Naive thymus-derived CD4-positive, alpha-beta T cell (primary cell): ENCODE data around the gene NXNL2. TPM values are rescaled to one million over a fixed set of nuclear protein-coding genes. Genes with fewer than 3 reads are reported as not detected.
A peak's percentile ranks its signal among the peaks of the same experiment; 100 is the strongest.

Experiments
- ATAC-seq: fragments of 150-1000 bp; cut with Tn5 transposase; 2 replicates; pipeline ENCODE4 v1.10.0; 2021; ENCODE audit warnings: mild to moderate bottlenecking, moderate library complexity
- CTCF ChIA-PET: fragments of 350-600 bp; sonication (Branson Sonifier 250); formaldehyde crosslinking; loops from one replicate; lab custom pipeline; 2021; ENCODE audit warnings: antibody characterized with exemption; lab: Charles Lee
- POLR2A ChIA-PET: fragments of 350-600 bp; sonication (Branson Sonifier 250); formaldehyde crosslinking; loops from one replicate; lab custom pipeline; 2021; ENCODE audit warnings: antibody characterized with exemption, inconsistent platforms; lab: Charles Lee
- DNase-seq, 9 donors: peaks; one replicate each; pipeline versions ENCODE4 v3.0.0 to v3.0.0-alpha.2; 2020 to 2022; ENCODE audit warnings: mixed read lengths in 1 of 9
- H3K27ac ChIP-seq: one replicate; pipeline ENCODE4 v1.7.0; 2013; ENCODE audit warnings: mild to moderate bottlenecking, low read depth, low read length, moderate library complexity
- H3K27me3 ChIP-seq, 2 donors: one replicate each; pipeline ENCODE4 v1.7.0; 2013; ENCODE audit warnings: low read length in 2 of 2, mild to moderate bottlenecking in 2 of 2, moderate library complexity in 2 of 2; ENCODE audit not compliant: control insufficient read depth in 2 of 2, insufficient read depth in 2 of 2
- H3K36me3 ChIP-seq, 3 experiments: 1 replicate in 2 of 3; 2 replicates in 1 of 3; pipeline ENCODE4 v1.7.0; 2013; ENCODE audit warnings: low read length in 3 of 3, mild to moderate bottlenecking in 3 of 3, moderate library complexity in 1 of 3; ENCODE audit not compliant: insufficient read depth in 3 of 3, control insufficient read depth in 2 of 3
- H3K4me1 ChIP-seq, 2 donors: one replicate each; pipeline ENCODE4 v1.7.0; 2013; ENCODE audit warnings: low read length in 2 of 2, mild to moderate bottlenecking in 2 of 2, moderate library complexity in 1 of 2; ENCODE audit not compliant: control insufficient read depth in 2 of 2, insufficient read depth in 2 of 2
- H3K4me3 ChIP-seq: 2 replicates; pipeline ENCODE4 v1.7.0; 2013; ENCODE audit warnings: mild to moderate bottlenecking, low read length
- H3K9me3 ChIP-seq, 3 experiments: 1 replicate in 2 of 3; 2 replicates in 1 of 3; pipeline ENCODE4 v1.7.0; 2013; ENCODE audit warnings: low read length in 3 of 3; ENCODE audit not compliant: control insufficient read depth in 2 of 3
- H3K27ac Mint-ChIP-seq, 9 donors: one replicate each; pipeline ENCODE4 v1.8.0; 2020 to 2022; ENCODE audit warnings: mixed read lengths in 9 of 9, mild to moderate bottlenecking in 8 of 9, moderate library complexity in 5 of 9, inconsistent platforms in 2 of 9
- H3K27me3 Mint-ChIP-seq, 5 donors: one replicate each; pipeline ENCODE4 v1.8.0; 2021 to 2022; ENCODE audit warnings: mixed read lengths in 5 of 5, mild to moderate bottlenecking in 1 of 5
- H3K36me3 Mint-ChIP-seq, 5 donors: one replicate each; pipeline ENCODE4 v1.8.0; 2020 to 2022; ENCODE audit warnings: mixed read lengths in 5 of 5, mild to moderate bottlenecking in 3 of 5, inconsistent platforms in 1 of 5
- H3K4me1 Mint-ChIP-seq, 7 donors: one replicate each; pipeline ENCODE4 v1.8.0; 2020 to 2022; ENCODE audit warnings: mixed read lengths in 7 of 7, mild to moderate bottlenecking in 3 of 7, inconsistent platforms in 1 of 7
- H3K4me3 Mint-ChIP-seq, 10 donors: one replicate each; pipeline ENCODE4 v1.8.0; 2020 to 2022; ENCODE audit warnings: mild to moderate bottlenecking in 10 of 10, mixed read lengths in 10 of 10, moderate library complexity in 6 of 10, inconsistent platforms in 2 of 10
- H3K9me3 Mint-ChIP-seq, 11 donors: one replicate each; pipeline ENCODE4 v1.8.0; 2020 to 2022; ENCODE audit warnings: mixed read lengths in 11 of 11, mild to moderate bottlenecking in 4 of 11, inconsistent platforms in 1 of 11, moderate library complexity in 1 of 11
- intact Hi-C, 2 donors: fragments of 100-400 bp; cut with micrococcal nuclease; formaldehyde crosslinking; loops; one replicate each; pipeline ENCODE4 v1.15.1; 2023
- polyA plus RNA-seq, 2 donors: library from polyadenylated mRNA; unstranded; fragments of 300-500 nt; fragmentation: Illumina TruSeq; gene quantifications; one replicate each; pipeline ENCODE4 v1.2.3, GENCODE V29; 2021
- total RNA-seq, 6 experiments: library from RNA in 5 of 6; stranded (reverse) in 5 of 6; gene quantifications; 1 replicate in 5 of 6; 2 replicates in 1 of 6; pipeline ENCODE4 v1.2.3 and lab custom pipeline; 2021 to 2026

The NXNL2 gene
- total and polyA plus RNA-seq, 7 experiments from 2014 or later = not detected

DNA sequence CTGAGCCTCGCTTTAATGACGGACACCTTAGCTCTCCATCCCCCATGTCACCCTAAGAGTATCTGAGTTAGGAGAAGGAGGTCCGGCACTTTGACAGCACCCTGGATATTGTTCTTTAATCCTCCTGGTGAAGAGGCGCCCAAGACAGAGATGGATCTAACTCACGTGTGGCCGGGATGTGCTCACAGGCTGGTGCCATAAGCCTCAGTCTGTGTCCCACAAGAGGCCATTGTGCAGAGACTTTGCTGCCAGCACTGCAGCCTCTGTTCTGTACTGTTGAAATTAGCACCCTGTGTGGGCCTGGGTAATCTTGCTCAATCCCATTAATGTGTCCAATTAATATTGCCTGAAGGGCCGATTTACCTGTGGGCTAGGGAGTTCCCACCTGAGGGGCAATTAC, 37.7 kb downstream of the NXNL2 start:
- POLR2A ChIA-PET = no interaction called here
- Mint-ChIP-seq H3K36me3 (no peaks in the 10 kb centered on the region), H3K4me3 (no peak overlapping the region), H3K27ac (no peak overlapping the region), H3K9me3 (peaks cover 0 to 2% (median 0%) of the 10 kb centered on the region in 11 donors), H3K4me1 (peaks cover 0 to 3% (median 0%) of the 10 kb centered on the region in 7 donors), H3K27me3 (peaks cover 9 to 18% (median 15%) of the 10 kb centered on the region in 5 donors)
- Histone ChIP-seq H3K36me3 (no peaks in the 10 kb centered on the region), H3K27me3 (no peaks in the 10 kb centered on the region), H3K9me3 (no peaks in the 10 kb centered on the region), H3K4me1 (no peaks in the 10 kb centered on the region), H3K4me3 (no peak overlapping the region), H3K27ac (no peak overlapping the region)
- CTCF ChIA-PET = no interaction called here
- intact Hi-C loops = no loop called here
- ATAC-seq (no peak), DNase-seq (no peak)

DNA sequence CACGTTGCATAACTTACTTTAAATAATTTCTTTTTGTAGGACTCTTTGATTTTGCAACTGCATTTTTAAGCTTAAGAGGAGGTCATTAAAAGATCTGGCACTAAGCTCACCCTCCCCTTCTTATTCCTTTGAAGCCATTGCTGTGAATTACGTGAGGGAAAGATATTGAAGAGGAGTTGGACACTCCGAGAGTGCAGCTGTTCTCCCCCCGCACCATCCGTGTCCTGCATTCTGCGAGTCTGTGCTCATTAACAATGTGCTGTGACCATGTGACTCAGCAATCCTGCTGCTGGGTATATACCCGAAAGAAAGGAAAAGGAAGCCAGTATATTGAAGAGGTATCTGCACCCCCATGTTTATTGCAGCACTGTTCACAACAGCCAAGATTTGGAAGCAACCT, 40.0 kb downstream of the NXNL2 start:
- Mint-ChIP-seq H3K36me3 (no peaks in the 10 kb centered on the region), H3K27me3 (peaks cover 9 to 21% (median 15%) of the 10 kb centered on the region in 5 donors)

DNA sequence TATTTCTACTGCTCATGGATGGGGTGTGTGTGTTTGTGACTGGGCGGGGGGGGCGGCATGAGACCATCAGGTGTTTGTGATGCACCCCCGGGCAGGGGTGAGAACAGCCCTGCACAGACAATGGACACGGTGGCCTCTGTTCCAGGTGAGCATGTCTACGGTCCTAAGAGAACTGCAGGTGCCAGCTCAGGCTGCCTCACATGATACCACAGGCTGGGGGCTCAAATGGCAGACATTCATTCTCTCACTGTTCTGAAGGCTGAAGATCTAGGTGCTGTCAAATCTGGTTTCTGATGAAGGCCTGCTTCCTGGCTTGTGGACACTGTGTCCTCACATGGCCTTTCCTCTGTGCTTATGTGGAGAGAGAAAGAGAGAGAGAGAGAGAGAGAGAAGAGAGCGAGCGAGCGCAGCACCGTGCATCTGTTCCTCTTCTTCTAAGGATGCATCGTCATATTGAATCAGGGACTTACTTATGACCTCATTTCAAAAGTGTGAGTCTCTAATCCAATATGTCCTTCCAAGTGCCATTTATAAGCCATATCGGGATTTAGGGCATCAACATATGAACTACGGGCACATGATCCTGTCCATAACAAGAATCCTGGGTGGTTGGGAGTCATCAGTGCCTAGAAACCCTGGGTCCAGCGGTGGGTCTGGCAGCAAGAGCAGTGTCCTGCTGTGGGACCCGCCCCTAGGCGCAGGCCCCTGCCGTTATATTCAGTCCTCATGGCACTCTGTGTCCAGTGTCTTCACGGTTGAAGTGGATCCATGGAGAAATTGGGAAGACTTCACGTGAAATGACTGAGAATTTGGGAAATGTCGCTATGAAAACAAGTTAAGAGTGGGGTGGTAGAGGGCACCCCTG, 42.5 kb downstream of the NXNL2 start:
- DNase-seq (no peak), ATAC-seq (no peak)
- CTCF ChIA-PET = no interaction called here
- H3K27ac ChIP-seq = no peak overlapping the region
- Mint-ChIP-seq H3K27ac (no peak overlapping the region), H3K4me3 (no peak overlapping the region), H3K9me3 (peaks cover 0 to 2% (median 0%) of the 10 kb centered on the region in 11 donors), H3K27me3 (peaks cover 9 to 21% (median 16%) of the 10 kb centered on the region in 5 donors), H3K4me1 (peaks cover 0 to 6% (median 3%) of the 10 kb centered on the region in 7 donors), H3K36me3 (no peaks in the 10 kb centered on the region)
- H3K9me3 ChIP-seq = no peaks in the 10 kb centered on the region
- POLR2A ChIA-PET = no interaction called here
- H3K4me1 ChIP-seq = no peaks in the 10 kb centered on the region
- no peaks in the 10 kb centered on the region for H3K36me3 ChIP-seq
- no peaks in the 10 kb centered on the region for H3K27me3 ChIP-seq
- intact Hi-C loops = loop anchor here (1.0 to 5.0 kb wide), 5 partner anchors 404 to 900 kb away; partner anchors contain the start of gene CDK20 (in 1 of the 2)
- H3K4me3 ChIP-seq = no peak overlapping the region

More for the DNA sequence above, 40.0 kb downstream of the NXNL2 start:
- no peaks in the 10 kb centered on the region for H3K36me3 ChIP-seq
- ChIA-PET POLR2A (no interaction called here), CTCF (interaction anchor here (0.6 kb wide), 1 partner anchor 413 kb away, joined by 3 read pairs; no protein-coding TSS in a partner anchor)
- ATAC-seq (no peak), DNase-seq (no peak)
- H3K27ac Mint-ChIP-seq = no peak overlapping the region
- peaks cover 0 to 2% (median 0%) of the 10 kb centered on the region in 11 donors for H3K9me3 Mint-ChIP-seq
- H3K4me3 ChIP-seq = no peak overlapping the region
- no peaks in the 10 kb centered on the region for H3K27me3 ChIP-seq
- intact Hi-C loops = loop anchor here in 1 of 2 donors (5.0 kb wide), 1 partner anchor 898 kb away; no protein-coding TSS in a partner anchor
- no peaks in the 10 kb centered on the region for H3K9me3 ChIP-seq
- no peaks in the 10 kb centered on the region for H3K4me1 ChIP-seq
- peaks cover 0 to 6% (median 3%) of the 10 kb centered on the region in 7 donors for H3K4me1 Mint-ChIP-seq
- no peak overlapping the region for H3K27ac ChIP-seq
- no peak overlapping the region for H3K4me3 Mint-ChIP-seq

DNA sequence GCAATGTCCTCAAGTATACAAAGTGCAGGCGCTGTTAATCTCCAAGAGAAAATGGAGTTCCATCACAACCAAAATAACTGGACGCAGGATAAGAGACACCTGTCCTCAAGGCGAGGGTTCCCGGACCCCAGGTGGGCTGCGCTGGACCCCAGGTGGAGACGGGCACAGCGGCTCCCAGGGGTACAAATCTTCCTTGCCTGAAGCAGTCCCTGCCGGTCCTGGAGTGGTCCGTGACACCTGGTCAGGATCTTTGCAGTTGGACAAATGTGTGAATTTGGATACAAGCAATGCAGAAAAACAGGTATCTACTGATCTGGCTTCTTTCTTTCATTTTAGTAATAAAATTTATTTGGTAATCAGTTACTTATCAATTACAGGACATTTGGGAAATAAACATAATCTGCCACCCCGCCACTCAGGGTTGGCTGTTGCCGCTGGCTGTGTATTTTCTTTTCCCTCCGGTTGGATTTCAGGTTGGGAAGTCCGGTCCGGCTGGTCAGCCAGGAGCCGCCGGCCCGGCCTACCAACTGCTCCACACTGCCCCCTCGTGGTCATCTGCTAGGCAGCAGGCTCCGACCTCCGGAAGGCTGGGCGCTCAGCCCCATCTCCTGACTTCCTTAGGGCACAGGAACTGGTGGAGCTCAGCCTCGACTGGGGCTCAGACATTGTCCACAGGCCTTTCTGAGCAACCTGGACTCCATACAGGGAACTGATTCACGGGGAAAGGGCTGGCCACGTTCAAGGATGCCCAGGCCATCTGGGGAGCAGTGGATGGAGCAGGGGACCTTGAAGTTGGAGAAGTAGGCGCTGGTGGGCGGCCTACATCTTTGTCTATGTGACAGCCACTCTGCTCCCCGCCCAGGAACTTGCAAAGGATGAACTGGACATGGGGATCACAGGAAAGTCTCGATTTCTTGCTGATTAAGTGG, 43.4 kb downstream of the NXNL2 start:
- ATAC-seq = peak; percentile 80
- intact Hi-C loops = loop anchor here (1.0 to 5.0 kb wide), 5 partner anchors 405 to 901 kb away; partner anchors contain the start of gene CDK20 (in 1 of the 2)
- no peaks in the 10 kb centered on the region for H3K36me3 ChIP-seq
- peaks cover 0 to 2% (median 0%) of the 10 kb centered on the region in 11 donors for H3K9me3 Mint-ChIP-seq
- peak overlapping the region in 5 of 10 donors; percentile 38 to 63 (median 59) for H3K4me3 Mint-ChIP-seq
- peak in 7 of 9 donors; percentile 36 to 78 (median 48) for DNase-seq
- ChIA-PET CTCF (interaction anchor here (0.6 to 1.1 kb wide), 2 partner anchors 12 to 471 kb away, joined by 3 to 4 read pairs; no protein-coding TSS in a partner anchor), POLR2A (no interaction called here)
- peaks cover 0 to 6% (median 3%) of the 10 kb centered on the region in 7 donors for H3K4me1 Mint-ChIP-seq
- H3K27me3 Mint-ChIP-seq = peaks cover 7 to 25% (median 16%) of the 10 kb centered on the region in 5 donors
- no peaks in the 10 kb centered on the region for H3K36me3 Mint-ChIP-seq
- no peak overlapping the region for H3K4me3 ChIP-seq
- H3K27ac ChIP-seq = no peak overlapping the region
- peak overlapping the region in 1 of 9 donors; percentile 34 for H3K27ac Mint-ChIP-seq
- H3K4me1 ChIP-seq = no peaks in the 10 kb centered on the region
- no peaks in the 10 kb centered on the region for H3K27me3 ChIP-seq
- H3K9me3 ChIP-seq = no peaks in the 10 kb centered on the region

DNA sequence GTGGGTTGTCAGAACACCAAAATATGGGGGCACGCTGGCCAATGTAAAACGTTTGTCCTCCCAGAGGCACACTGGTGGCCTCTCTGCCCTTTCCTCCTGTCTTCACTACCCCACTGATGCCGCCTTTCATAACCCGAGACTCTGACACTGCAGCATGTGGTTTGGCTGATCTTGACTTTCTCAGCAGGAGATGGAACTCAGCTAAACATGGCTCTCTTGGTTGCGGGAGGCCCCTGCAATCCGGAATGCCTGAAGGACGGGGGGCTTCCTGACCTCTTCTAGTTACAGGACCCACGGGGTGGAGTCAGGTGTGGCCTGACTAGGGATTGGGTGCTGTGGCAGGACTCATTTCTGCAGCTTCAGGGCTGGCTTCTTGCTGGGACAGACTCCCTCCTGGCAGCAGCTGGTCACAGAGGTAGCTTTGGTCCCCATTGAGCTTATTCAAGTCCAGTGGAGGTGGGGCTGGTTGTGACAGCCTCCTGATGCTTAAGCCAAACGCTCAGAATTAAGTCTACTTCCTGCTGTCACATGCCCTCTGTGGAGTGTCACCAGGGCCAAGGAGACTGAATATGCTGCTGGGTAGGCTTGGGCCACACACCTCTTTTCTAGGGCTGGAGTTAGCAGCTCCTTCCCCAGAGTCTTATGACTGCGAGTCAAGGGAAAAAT, 44.2 kb downstream of the NXNL2 start:
- H3K9me3 ChIP-seq = no peaks in the 10 kb centered on the region
- intact Hi-C loops = loop anchor here in 1 of 2 donors (5.0 kb wide), 1 partner anchor 902 kb away; no protein-coding TSS in a partner anchor
- Mint-ChIP-seq H3K36me3 (no peaks in the 10 kb centered on the region), H3K9me3 (peaks cover 0 to 2% (median 0%) of the 10 kb centered on the region in 11 donors), H3K4me3 (peak overlapping the region in 1 of 10 donors; percentile 59), H3K27me3 (peaks cover 4 to 25% (median 16%) of the 10 kb centered on the region in 5 donors), H3K4me1 (peaks cover 3 to 8% (median 4%) of the 10 kb centered on the region in 7 donors), H3K27ac (no peak overlapping the region)
- no peak overlapping the region for H3K27ac ChIP-seq
- no peak for DNase-seq
- no peaks in the 10 kb centered on the region for H3K4me1 ChIP-seq
- H3K4me3 ChIP-seq = no peak overlapping the region
- no peaks in the 10 kb centered on the region for H3K36me3 ChIP-seq
- no peaks in the 10 kb centered on the region for H3K27me3 ChIP-seq
- ChIA-PET POLR2A (no interaction called here), CTCF (interaction anchor here (0.6 to 1.1 kb wide), 2 partner anchors 12 to 472 kb away, joined by 3 to 4 read pairs; no protein-coding TSS in a partner anchor)
- ATAC-seq = no peak
